GM06990 (cell line): ENCODE data around the gene SENP2.

Experiments
- DNase-seq: peaks from one replicate; pipeline ENCODE4 v3.0.0-alpha.2; 2011; ENCODE audit not compliant: insufficient read length; ENCODE audit errors: extremely low read depth
- H3K27me3 ChIP-seq: replicated peaks from 2 replicates; pipeline ENCODE4 v1.6.0; 2011; ENCODE audit warnings: low read length; ENCODE audit not compliant: control insufficient read depth, insufficient read depth
- H3K36me3 ChIP-seq: 2 replicates; pipeline ENCODE4 v1.5.1; 2011; ENCODE audit warnings: low read length; ENCODE audit not compliant: control insufficient read depth, insufficient read depth
- H3K4me3 ChIP-seq: replicated peaks from 2 replicates; pipeline ENCODE4 v1.5.1; 2011; ENCODE audit warnings: low read depth, mild to moderate bottlenecking, control low read depth, low read length
- CTCF ChIP-seq: IDR thresholded peaks from 2 replicates; pipeline ENCODE4 v1.5.1; 2011; ENCODE audit warnings: low read length, control low read depth, mild to moderate bottlenecking, inconsistent platforms; ENCODE audit not compliant: insufficient read depth, poor library complexity, severe bottlenecking

SENP2 gene

GRCh38 chr3:185649414-185649813 is 63.3 kb downstream of the SENP2 start:
- no peaks in the 10 kb centered on the region for H3K36me3 ChIP-seq
- TF ChIP-seq CTCF = no peak

DNA sequence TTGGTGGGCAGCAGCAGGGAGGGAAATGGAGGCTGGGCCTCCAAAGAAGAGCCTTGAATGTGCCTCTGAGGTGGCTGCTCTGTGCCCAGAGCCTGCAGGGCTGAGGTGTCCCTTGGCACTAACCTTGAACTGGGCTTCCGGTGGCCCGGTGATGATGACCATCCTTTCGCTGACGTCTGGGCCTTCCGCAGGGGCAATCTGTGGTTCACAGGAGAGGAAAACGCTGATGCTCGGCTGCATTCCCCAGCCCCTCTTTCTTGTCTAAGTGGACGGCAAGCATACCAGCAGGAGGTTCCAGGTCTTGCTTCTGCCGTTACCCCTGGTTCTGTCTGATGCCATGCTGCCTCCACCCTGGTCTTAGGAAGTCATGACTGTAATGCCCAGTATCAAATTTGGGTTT is 65.9 kb downstream of the SENP2 start:
- Histone ChIP-seq H3K36me3 (no peaks in the 10 kb centered on the region), H3K4me3 (no peak overlapping the region), H3K27me3 (peaks cover 3% of the 10 kb centered on the region)
- no peak for TF ChIP-seq CTCF
- no peak for DNase-seq

More at GRCh38 chr3:185649414-185649813, 63.3 kb downstream of the SENP2 start:
- H3K4me3 ChIP-seq = no peak overlapping the region
- H3K27me3 ChIP-seq = peaks cover 1% of the 10 kb centered on the region
- DNase-seq = no peak

GRCh38 chr3:185653949-185654757 is 68.1 kb downstream of the SENP2 start:
- no peak for DNase-seq
- Histone ChIP-seq H3K4me3 (no peak overlapping the region), H3K27me3 (peaks cover 3% of the 10 kb centered on the region), H3K36me3 (no peaks in the 10 kb centered on the region)
- TF ChIP-seq CTCF = no peak

- Histone ChIP-seq H3K36me3 (no peaks in the 10 kb centered on the region), H3K4me3 (no peak overlapping the region), H3K27me3 (peaks cover 3% of the 10 kb centered on the region)
- DNase-seq = no peak
- no peak for TF ChIP-seq CTCF
These were observed 68.7 kb downstream of the SENP2 start for GRCh38 chr3:185654758-185655145.

DNA sequence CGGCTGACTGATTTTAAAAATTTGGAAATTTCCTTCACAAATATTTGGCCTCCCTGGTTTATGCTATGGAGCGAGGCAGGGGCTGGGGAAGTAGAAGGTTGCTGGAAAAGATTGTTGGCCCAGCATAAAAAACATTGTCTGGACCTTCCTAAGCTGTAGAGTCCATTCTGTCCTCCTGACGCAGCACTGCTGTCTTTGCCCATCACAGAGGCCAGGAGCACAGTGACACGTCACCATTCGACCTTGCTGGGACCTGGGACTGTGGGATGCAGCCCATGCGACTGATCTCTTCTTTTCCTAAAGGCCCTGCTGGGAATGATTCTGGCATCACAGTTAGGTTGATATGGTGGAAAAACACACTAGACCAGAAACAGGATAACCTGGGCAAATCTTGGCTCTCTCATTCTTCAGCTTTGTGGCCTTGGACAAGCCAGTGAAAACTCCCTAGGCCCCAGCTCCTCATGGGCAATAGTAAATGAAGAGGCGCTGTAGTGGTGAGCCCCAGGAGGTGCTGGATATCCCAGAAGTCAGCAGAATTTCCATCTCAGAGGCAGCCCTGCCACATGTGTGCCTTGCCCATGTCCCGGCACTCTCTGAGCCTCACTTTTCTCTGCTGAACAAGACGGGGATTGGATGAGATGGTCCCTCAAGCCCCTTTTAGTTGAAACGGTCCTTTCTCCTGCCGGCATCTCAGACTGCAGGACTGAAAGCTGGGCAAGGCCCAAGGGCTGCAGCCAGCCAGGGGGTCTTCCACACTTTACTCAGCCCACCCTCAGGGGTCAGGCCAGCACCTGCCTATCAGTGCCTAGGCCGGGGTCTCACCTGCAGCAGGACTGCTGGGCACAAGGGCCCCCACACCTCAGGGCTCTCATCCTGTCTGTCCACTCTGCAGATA is 69.6 kb downstream of the SENP2 start:
- Histone ChIP-seq H3K36me3 (no peaks in the 10 kb centered on the region), H3K27me3 (peaks cover 3% of the 10 kb centered on the region), H3K4me3 (no peak overlapping the region)
- DNase-seq = no peak
- no peak for TF ChIP-seq CTCF
